SW480 (cell line): Measurements from ENCODE around the gene TRPV3.
A peak's percentile ranks its signal among the peaks of the same experiment; 100 is the strongest.

Experiments
- DNase-seq: peaks from one replicate; pipeline ENCODE4 v3.0.0-alpha.2; 2016; ENCODE audit warnings: low spot score

TRPV3 gene

GRCh38 chr17:3546521-3546920 is 11.1 kb downstream of the TRPV3 start:
- no peak for DNase-seq

GRCh38 chr17:3545151-3545550 is 12.5 kb downstream of the TRPV3 start:
- no peak for DNase-seq

DNA sequence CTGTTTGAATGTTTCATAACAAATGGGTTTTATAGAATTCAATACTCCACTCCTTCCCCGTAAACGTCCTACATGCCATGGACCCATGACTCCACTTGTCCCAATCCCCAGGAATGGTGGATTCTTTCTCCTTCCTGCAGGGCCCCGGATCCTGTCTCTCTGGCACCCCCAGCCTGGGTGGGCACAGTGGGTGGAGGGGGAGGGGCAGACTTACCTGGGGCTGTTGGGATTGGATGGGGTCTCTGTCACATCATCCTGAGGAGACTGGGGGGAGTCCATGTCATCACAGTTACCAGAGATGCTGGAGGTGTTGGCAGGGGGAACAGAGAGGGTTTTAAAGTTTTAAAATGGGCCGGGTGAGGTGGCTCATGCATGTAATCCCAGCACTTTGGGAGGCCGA is 13.2 kb downstream of the TRPV3 start:
- no peak for DNase-seq

DNA sequence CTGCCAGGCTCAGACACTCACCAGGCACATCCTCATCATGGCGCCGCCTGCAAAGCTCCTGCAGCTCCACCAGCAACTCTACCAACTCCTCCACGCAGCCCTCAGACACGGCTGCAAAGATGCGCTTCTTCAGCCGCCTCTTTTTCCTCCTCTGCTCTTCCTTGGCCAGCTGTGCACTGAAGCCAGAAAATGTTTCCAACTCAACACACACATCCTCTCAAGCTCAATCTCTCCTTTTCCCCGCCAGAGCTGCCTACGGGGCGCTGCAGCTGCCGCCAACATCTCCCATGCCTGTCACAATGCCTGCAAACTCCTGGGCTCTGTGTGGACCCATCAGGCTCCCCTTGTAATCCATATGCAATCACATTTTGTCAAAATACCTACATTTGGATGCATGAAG is 14.2 kb downstream of the TRPV3 start:
- DNase-seq, result no peak

DNA sequence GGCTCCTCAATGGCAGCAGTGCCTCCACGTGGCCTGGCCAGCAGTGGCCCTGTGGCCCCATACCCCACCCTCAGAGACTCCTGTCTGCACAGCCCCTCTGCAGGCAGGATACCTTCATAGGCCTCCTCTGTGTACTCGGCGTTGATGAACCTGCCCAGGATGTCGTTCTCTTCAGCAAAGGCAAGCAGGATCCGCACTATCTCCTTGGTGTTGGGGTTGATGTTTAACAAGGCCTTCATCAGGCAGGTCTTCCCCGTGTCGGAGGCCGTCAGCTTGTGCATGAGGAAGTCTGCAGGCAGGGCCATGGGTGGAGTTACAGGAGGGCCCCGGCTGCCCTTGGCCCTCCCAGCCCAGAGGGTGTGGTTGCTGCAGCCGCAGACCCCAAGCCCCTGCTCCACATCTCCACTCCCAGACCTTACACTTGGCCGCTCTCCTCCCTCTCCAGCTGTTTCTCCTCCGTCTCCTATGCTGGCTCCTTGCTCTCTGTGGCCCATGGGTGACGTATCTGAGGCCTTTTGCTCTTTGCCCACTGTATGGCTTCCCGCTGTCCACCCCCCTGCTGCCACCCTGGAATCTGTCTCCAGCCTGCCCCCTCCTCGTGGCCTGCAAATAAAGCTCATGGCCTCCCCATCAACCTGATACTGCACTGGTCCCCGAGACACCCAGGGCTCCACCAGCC is 15.1 kb downstream of the TRPV3 start:
- DNase-seq, result no peak

DNA sequence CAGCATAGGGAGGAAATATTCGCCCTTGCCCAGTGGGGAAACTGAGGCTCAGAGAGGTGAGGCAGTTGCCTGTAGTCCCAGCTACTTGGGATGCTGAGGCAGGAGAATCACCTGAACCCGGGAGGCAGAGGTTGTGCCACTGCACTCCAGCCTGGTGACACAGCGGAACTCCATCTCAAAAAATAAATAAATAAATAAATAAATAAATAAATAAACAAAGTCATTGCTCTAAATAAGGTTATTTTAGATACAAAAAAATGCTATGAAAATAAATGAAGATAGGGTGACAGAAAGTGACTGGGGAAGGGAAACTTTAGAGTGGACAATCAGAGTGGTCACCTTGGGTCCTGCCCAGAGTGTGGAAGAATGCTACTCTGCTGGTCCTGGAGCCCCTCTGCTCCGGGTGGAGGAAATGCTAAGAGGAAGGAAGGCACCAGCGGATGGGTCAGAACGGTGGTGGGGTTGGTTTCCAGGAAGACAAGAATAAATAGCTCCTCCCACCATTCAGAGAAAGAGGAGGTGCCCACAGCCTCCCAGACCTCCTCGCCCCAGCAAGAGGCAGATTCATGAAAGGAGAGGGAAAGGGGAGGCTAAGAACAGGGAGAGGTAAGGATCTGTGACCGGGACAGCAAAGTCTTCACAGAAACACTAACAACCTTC is 17.6 kb downstream of the TRPV3 start:
- no peak for DNase-seq

DNA sequence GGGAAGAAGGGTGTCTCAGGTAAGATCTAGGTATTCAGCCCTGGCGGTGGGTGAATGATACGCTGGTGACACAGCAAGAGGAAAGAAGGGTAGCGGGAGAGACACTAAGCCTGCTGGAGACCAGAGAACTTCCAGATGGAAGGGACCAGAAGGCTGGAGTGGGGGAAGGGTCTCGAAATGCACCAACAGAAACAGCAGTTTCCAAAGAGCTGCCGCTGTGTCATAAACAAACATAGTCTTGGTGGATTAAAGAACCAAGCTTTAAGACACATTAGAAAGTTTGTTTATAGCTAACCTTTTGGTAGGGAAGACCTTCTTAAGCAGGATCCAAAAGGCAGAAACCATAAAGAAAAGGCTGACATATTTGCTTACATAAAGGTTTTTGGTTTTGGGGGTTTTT is 20.9 kb downstream of the TRPV3 start:
- DNase-seq, result no peak

GRCh38 chr17:3535253-3535995 is 22.2 kb downstream of the TRPV3 start:
- peak; percentile 24 for DNase-seq

- DNase-seq, result no peak
Measured at GRCh38 chr17:3534881-3535252, 22.7 kb downstream of the TRPV3 start.

DNA sequence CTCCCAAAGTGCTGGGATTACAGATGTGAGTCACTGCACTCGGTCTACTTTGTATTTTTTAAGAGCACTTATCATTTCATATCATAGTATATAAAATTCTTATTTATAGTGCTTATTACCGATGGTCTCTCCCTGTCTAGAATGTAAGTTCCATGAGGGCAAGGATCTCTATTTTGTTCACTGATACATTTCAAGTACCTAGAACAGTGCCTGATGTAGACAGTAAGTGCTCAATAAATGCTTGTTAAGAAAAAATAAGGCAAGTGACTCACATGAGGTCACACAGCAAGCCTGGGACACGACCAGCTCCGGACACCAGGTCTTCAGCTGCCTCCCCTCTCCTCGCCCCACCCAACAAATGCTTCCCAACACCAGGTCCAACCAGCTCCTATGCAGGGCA is 23.9 kb downstream of the TRPV3 start:
- DNase-seq, result no peak

DNA sequence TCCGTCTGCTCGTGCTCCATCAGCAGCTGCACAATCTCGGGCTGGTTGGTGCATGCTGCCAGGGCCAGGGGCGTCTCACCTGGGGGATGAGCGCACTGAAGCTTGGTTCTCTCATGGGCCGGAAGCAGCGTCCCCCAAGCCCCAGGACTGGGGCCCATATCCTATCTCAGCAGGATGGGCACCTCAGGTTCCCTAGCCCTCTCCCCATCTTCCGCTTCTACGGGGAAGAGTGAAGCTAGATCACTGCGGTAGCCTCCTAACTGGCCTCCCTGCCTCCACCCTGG is 24.8 kb downstream of the TRPV3 start:
- no peak for DNase-seq

DNA sequence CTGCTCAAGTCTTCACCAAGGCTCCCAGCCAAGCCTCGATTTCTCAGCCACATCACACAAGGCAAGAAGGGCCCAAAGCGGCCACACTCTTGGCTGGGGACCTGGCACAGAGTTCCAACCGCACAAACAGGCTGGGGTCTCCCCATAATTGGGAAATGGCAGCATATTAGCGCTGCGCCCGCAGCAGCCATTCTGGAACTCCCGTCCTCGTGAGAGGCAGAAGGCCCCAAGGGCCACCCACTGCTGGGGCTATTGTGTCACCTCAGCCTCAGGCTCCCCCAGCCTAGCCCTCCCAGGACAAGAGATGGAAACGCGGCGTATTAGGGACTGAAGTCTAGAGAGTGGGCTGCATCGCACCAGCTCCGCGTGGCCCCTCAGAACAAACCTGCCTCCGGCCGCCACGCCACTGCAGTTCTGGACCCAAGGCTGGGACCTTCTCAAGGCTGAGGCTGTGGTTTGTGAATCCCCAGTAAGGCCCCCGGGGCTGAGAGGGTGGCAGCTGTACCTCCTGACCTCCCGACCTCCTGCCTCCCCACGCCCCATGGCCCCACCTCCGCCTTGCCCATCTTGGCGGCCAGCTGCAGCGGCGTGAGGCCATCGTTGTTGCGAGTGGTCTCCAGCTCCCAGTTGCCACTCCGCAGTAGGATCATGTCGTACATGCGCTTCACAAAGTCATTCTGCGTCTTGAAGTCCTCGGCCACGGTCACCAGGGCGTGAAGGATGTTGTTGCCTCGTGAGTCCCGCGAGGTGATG is 25.3 kb downstream of the TRPV3 start:
- DNase-seq, result no peak

DNA sequence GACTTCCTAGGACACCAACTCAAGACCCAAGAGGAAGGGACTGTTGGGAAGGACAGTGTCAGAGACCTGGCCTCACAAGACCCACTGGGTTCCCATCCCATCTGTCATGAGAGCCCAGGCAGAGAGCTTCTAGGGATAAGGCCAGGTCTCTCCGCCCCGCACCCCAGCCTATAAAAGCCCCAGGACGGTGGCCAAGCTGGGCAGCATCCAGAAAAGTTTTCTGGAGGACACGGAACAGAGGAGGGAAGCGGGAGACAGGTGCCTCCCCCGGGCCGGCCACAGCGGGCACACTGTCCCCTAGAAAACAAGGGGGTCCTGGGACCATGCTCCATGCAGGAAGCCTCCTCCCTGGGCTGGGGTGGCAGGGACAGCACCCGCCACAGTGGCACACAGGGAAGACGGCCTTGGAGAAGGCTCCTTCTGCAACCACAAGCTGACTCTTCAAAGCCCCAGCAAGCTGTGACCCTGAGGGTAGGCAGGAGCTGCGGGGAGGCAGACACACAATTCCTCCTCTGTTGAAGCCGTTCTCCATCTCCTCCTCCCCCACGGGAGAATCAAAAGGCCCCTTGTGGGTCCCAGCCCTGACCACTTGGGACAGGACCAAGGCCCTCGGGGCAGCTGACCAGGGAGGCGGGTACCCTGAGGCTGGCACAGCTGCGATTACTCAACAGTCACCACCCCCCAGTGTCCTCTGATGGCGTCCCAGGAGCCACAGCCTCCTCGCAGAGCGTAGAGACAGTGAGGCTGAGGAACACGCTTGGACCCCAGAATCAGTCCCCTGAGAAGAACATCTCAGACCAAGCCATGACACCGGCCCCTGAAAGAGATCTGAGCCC is 26.1 kb downstream of the TRPV3 start:
- DNase-seq, result no peak

DNA sequence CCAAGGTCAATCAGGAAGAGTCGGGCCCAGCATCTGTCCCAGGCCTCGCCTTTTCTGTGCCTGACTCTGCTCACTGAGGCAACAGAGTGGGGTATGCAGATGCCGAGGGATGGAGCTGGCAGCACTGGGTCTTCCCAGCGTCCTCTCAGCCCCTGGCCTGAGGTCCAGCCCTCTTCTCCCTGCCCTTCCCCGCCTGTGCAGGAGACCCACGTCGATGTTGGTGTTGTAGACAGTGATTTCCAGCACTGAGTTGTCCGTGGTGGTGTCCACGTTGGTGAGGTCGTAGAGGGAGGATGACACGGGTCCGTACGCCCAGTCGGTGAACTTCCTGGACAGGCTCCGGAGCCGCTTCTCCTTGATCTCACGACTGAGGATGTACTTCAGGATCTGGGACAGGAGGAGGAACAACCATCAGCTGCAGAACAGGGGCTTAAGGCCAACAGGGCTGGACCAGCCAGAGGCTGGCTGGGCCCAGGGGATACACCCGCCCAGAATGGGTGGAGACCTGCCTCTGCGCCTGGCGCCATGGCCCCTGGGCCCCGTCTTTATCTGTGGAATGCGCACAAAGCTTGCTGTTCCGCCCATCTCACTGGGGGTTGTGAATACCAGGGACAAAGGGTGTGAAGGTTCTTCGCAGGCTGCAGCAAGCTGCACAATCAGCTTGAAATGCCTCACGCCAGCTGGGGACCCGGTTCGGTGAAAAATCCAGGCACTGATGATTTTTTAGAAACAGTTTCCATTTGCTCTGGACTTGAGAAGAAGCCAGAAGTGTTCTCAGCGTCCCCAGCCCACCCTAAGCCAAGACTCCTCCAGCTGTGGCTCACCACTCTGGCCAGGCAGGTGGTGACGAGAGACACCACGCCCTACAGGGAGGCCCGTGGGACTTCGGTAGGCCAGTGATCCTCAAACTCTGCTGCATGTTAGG is 27.5 kb downstream of the TRPV3 start:
- DNase-seq, result no peak

- DNase-seq, result no peak
Measured at GRCh38 chr17:3528880-3529511, 28.6 kb downstream of the TRPV3 start.

DNA sequence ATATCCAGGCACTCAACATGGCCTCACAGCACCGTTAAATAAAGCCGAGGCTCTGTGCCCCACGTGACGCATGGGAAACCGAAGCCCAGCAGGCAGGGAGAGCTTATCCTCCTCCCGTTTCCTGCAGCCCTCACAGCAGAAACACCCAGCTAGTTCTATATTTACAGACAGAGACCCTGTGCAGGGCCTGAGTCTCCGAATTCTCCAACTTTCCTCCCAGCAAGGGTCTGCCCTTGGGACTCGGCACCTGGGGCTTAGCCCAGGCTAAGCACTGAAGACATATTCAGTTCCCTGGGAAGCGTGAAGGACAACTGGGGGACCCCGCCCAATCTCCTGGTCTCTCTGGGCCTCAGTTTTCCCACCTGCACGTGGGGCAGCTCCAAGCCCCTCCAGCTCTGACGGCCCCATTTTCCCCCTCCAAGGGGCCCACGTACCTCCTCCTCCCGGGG is 29.2 kb downstream of the TRPV3 start:
- no peak for DNase-seq

GRCh38 chr17:3527896-3528295 is 29.7 kb downstream of the TRPV3 start:
- DNase-seq, result no peak

- DNase-seq, result no peak
Measured at GRCh38 chr17:3527468-3527867, 30.1 kb downstream of the TRPV3 start.

DNA sequence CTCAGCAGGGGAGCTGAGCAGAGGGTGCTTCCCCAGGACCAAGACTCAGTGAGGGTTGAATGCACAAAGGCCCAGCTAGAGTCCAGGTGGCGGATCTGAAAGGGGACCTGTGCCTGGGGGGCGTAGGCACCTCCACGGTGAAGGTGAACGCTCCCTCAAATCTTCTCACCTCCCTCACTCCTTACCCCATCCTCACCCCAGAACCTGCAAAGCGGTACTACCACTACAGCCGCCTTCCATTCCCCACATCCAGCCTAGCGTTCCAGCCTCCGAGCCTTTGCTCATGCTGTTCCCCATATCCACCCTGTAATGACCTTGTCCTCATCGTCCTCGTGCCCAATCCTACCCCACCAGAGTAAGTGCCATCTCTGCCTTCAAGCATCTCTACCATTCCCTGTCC is 30.6 kb downstream of the TRPV3 start:
- DNase-seq, result no peak

DNA sequence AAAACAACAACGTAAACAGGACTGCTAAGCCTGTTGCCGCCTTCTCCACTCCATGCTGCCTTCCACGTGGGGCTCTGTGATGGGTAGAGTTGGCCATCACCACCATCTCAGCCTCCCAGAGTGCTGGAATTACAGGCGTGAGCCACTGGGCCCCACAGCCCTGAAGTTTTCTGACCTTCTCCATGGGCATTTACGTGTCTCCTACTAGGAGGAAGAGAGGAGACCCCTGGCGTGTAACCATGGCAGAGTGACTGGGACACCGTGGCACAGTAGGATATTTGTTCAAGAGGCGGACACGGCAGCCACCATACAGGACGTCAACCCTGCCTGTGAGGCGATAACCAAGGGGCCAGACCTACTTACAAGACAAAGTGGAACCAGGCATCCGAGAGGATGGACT is 31.1 kb downstream of the TRPV3 start:
- no peak for DNase-seq
